CD14-positive monocyte (primary cell): ENCODE results near the gene AQP3. TPM values are rescaled to one million over a fixed set of nuclear protein-coding genes. Genes with fewer than 3 reads are reported as not detected.

ENCODE experiments used
- DNase-seq, 3 donors: peaks; one replicate each; pipeline ENCODE4 v3.0.0-alpha.2; 2011 to 2022
- H2AFZ ChIP-seq: 2 replicates; pipeline ENCODE4 v1.6.0; 2012; ENCODE audit warnings: mild to moderate bottlenecking, low read depth, low read length, inconsistent platforms; ENCODE audit not compliant: insufficient read depth, poor library complexity, severe bottlenecking
- H3K27ac ChIP-seq, 2 donors: 1 replicate in 1 of 2; 2 replicates in 1 of 2; pipeline ENCODE4 v1.5.1; 2012 to 2013; ENCODE audit warnings: low read length in 2 of 2, control low read depth in 1 of 2, inconsistent platforms in 1 of 2, low read depth in 1 of 2, mild to moderate bottlenecking in 1 of 2
- H3K27me3 ChIP-seq, 2 donors: one replicate each; pipeline versions ENCODE4 v1.6.0 to v1.6.1; 2011 to 2013; ENCODE audit warnings: low read length in 2 of 2; ENCODE audit not compliant: control insufficient read depth in 2 of 2, insufficient read depth in 2 of 2
- H3K36me3 ChIP-seq, 2 donors: replicated peaks in 1 of 2; 1 replicate in 1 of 2; 2 replicates in 1 of 2; pipeline versions ENCODE4 v1.5.1 to v1.6.1; 2012 to 2013; ENCODE audit warnings: low read length in 2 of 2, control low read depth in 1 of 2, inconsistent platforms in 1 of 2, mild to moderate bottlenecking in 1 of 2; ENCODE audit not compliant: insufficient read depth in 2 of 2, control insufficient read depth in 1 of 2
- H3K4me1 ChIP-seq, 2 donors: 1 replicate in 1 of 2; 2 replicates in 1 of 2; pipeline versions ENCODE4 v1.5.1 to v1.6.1; 2012 to 2013; ENCODE audit warnings: low read length in 2 of 2, control low read depth in 1 of 2, inconsistent platforms in 1 of 2, mild to moderate bottlenecking in 1 of 2, moderate library complexity in 1 of 2; ENCODE audit not compliant: insufficient read depth in 2 of 2, control insufficient read depth in 1 of 2
- H3K4me2 ChIP-seq: replicated peaks from 2 replicates; pipeline ENCODE3; 2012; ENCODE audit warnings: low read length, moderate library complexity, mild to moderate bottlenecking; ENCODE audit not compliant: poor library complexity, severe bottlenecking; ENCODE audit errors: extremely low read depth
- H3K4me3 ChIP-seq, 3 experiments: fragments of 200-600 bp in 1 of 3; sonication (generic) in 1 of 3; replicated peaks in 1 of 3; 1 replicate in 2 of 3; 2 replicates in 1 of 3; pipeline ENCODE4 v1.5.1; 2011 to 2013; ENCODE audit warnings: low read length in 3 of 3, mild to moderate bottlenecking in 3 of 3, control low read depth in 2 of 3, low read depth in 2 of 3, inconsistent platforms in 1 of 3, moderate library complexity in 1 of 3
- H3K79me2 ChIP-seq: 2 replicates; pipeline ENCODE4 v1.6.0; 2012; ENCODE audit warnings: mild to moderate bottlenecking, control low read depth, inconsistent platforms, low read length, moderate library complexity; ENCODE audit not compliant: insufficient read depth
- H3K9ac ChIP-seq: 2 replicates; pipeline ENCODE4 v1.6.0; 2017; ENCODE audit warnings: low read length, mild to moderate bottlenecking; ENCODE audit not compliant: insufficient read depth, poor library complexity, severe bottlenecking
- H3K9me3 ChIP-seq, 2 donors: replicated peaks in 1 of 2; 1 replicate in 1 of 2; 2 replicates in 1 of 2; pipeline versions ENCODE4 v1.5.1 to v1.6.1; 2012 to 2013; ENCODE audit warnings: low read length in 2 of 2, control low read depth in 1 of 2; ENCODE audit not compliant: control insufficient read depth in 1 of 2, insufficient read depth in 1 of 2
- H4K20me1 ChIP-seq: 2 replicates; pipeline ENCODE4 v1.6.0; 2012; ENCODE audit warnings: mild to moderate bottlenecking, low read length, control low read depth, moderate library complexity; ENCODE audit not compliant: insufficient read depth
- H3K27ac Mint-ChIP-seq, 7 donors: one replicate each; pipeline ENCODE4 v1.8.0; 2020; ENCODE audit warnings: mild to moderate bottlenecking in 7 of 7, mixed read lengths in 7 of 7, moderate library complexity in 6 of 7, inconsistent platforms in 2 of 7
- H3K27me3 Mint-ChIP-seq, 3 donors: one replicate each; pipeline ENCODE4 v1.8.0; 2021 to 2022; ENCODE audit warnings: low read depth in 3 of 3, mild to moderate bottlenecking in 3 of 3, mixed read lengths in 3 of 3, moderate library complexity in 3 of 3, inconsistent platforms in 1 of 3
- H3K36me3 Mint-ChIP-seq, 2 donors: one replicate each; pipeline ENCODE4 v1.8.0; 2020; ENCODE audit warnings: mixed read lengths in 2 of 2, inconsistent platforms in 1 of 2, mild to moderate bottlenecking in 1 of 2
- H3K4me1 Mint-ChIP-seq: one replicate; pipeline ENCODE4 v1.8.0; 2020; ENCODE audit warnings: mild to moderate bottlenecking, mixed read lengths
- H3K4me3 Mint-ChIP-seq, 2 donors: one replicate each; pipeline ENCODE4 v1.8.0; 2020; ENCODE audit warnings: mild to moderate bottlenecking in 2 of 2, mixed read lengths in 2 of 2, moderate library complexity in 1 of 2
- H3K9me3 Mint-ChIP-seq, 7 donors: one replicate each; pipeline ENCODE4 v1.8.0; 2020 to 2022; ENCODE audit warnings: mixed read lengths in 7 of 7, mild to moderate bottlenecking in 6 of 7, moderate library complexity in 6 of 7, inconsistent platforms in 2 of 7
- CTCF ChIP-seq: fragments of 200-600 bp; IDR thresholded peaks from one replicate; pipeline ENCODE4 v1.8.0; 2022; ENCODE audit warnings: antibody characterized with exemption, mild to moderate bottlenecking
- WGBS: methylation state at CpG from one replicate; pipeline ENCODE4 v1.1.5; 2013; ENCODE audit warnings: missing lambda C conversion rate; ENCODE audit not compliant: insufficient coverage; 5-methylcytosine and 5-hydroxymethylcytosine counted together
- intact Hi-C, 2 donors: fragments of 100-400 bp; cut with micrococcal nuclease; formaldehyde crosslinking; loops; one replicate each; pipeline versions ENCODE4 v1.15.0 to v1.15.1; 2023
- polyA plus RNA-seq, 3 donors: library from polyadenylated mRNA; depleted of rRNA in 1 of 3; unstranded in 2 of 3; stranded (reverse) in 1 of 3; fragments of 300-500 nt in 2 of 3; fragments of >200 nt in 1 of 3; fragmentation: Illumina TruSeq in 2 of 3; gene quantifications; 1 replicate in 2 of 3; 2 replicates in 1 of 3; pipeline ENCODE4 v1.2.3, GENCODE V29; 2012 to 2021

The AQP3 gene
- polyA plus RNA-seq, 3 donors, result 0.39 to 0.70 (median 0.63) TPM

- peaks cover 50 to 55% of the 10 kb centered on the region in 2 donors for H3K36me3 Mint-ChIP-seq
- H3K27ac Mint-ChIP-seq, result peak overlapping the region in 1 of 7 donors; percentile 45
- H3K4me2 ChIP-seq, result no peak overlapping the region
- H3K27me3 ChIP-seq, result no peaks in the 10 kb centered on the region
- intact Hi-C loops, result no loop called here
- peaks cover 0 to 2% (median 0%) of the 10 kb centered on the region in 7 donors for H3K9me3 Mint-ChIP-seq
- H4K20me1 ChIP-seq, result no peaks in the 10 kb centered on the region
- DNase-seq, result no peak
- H3K27me3 Mint-ChIP-seq, result peaks cover 0 to 3% (median 1%) of the 10 kb centered on the region in 3 donors
- peaks cover 52 to 56% of the 10 kb centered on the region in 2 donors for H3K36me3 ChIP-seq
- H3K79me2 ChIP-seq, result no peaks in the 10 kb centered on the region
- no peaks in the 10 kb centered on the region for H3K9me3 ChIP-seq
- WGBS, result over 99% methylated on average over 10 of the region's 10 CpGs
- no peak overlapping the region for H2AFZ ChIP-seq
- no peak overlapping the region for H3K4me3 ChIP-seq
- no peaks in the 10 kb centered on the region for H3K4me1 Mint-ChIP-seq
- H3K27ac ChIP-seq, result no peak overlapping the region
- H3K4me3 Mint-ChIP-seq, result no peak overlapping the region
- no peak overlapping the region for H3K9ac ChIP-seq
- no peak for TF ChIP-seq CTCF
- no peaks in the 10 kb centered on the region for H3K4me1 ChIP-seq
Observed at GRCh38 chr9:33460854-33461253, 13.5 kb upstream of the AQP3 start.

- no peak overlapping the region for H2AFZ ChIP-seq
- peaks cover 34 to 39% of the 10 kb centered on the region in 2 donors for H3K36me3 ChIP-seq
- 27% methylated on average over 3 of the region's 3 CpGs for WGBS
- intact Hi-C loops, result no loop called here
- no peaks in the 10 kb centered on the region for H3K79me2 ChIP-seq
- no peak overlapping the region for H3K4me2 ChIP-seq
- no peak for DNase-seq
- no peaks in the 10 kb centered on the region for H3K9me3 ChIP-seq
- no peak overlapping the region for H3K9ac ChIP-seq
- Mint-ChIP-seq H3K4me3 (no peak overlapping the region), H3K9me3 (peaks cover 0 to 2% (median 0%) of the 10 kb centered on the region in 7 donors), H3K36me3 (peaks cover 32 to 37% of the 10 kb centered on the region in 2 donors), H3K4me1 (no peaks in the 10 kb centered on the region), H3K27me3 (peaks cover 0 to 3% (median 1%) of the 10 kb centered on the region in 3 donors), H3K27ac (peak overlapping the region in 1 of 7 donors; percentile 72)
- H3K4me3 ChIP-seq, result no peak overlapping the region
- no peaks in the 10 kb centered on the region for H3K27me3 ChIP-seq
- H3K27ac ChIP-seq, result no peak overlapping the region
- H4K20me1 ChIP-seq, result no peaks in the 10 kb centered on the region
- TF ChIP-seq CTCF, result no peak
- no peaks in the 10 kb centered on the region for H3K4me1 ChIP-seq
Observed at GRCh38 chr9:33459115-33459514, 11.7 kb upstream of the AQP3 start.
